ENCODE results near the gene CACNA1A. TPM values are rescaled to one million over a fixed set of nuclear protein-coding genes. Genes with fewer than 3 reads are reported as not detected.

Gene CACNA1A
- total RNA-seq, 1 experiment from 2014 or later = not detected

DNA sequence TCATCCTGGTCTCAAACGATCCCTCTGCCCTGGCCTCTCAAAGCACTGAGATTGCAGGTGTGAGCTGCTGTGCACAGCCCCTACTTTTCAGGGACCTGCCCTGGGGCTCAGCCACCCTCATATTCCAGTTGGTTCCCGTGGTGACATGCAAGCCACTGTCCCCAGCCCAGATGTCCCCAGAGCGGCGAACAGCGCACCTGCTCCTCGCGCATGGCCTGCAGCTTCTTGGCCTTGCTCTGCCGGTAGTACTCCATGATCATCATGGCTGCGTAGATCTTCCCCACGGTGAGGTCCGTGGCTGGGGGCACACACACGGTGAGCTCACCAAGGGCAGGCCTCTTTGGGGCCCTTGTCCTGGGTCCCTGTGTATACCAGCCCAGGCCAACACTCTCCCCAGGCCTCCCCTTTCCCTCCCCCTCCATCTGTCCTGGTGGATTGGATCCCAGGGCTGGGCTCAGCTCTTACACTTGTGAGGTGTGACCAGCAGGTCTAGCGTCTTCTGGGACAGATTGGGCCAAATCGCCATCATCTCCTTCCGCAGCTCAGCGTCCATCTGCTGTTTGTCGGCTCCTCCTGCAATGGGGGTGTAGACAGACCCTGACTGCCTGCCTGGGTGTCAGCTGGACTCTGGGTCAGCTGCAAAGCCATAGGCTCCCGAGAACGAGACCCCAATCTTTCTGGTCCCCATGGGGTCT, 292.1 kb downstream of the CACNA1A start:
- Mint-ChIP-seq H3K27me3 (ENCODE audit: insufficient read depth, unreplicated experiment) (no peaks in the 10 kb centered on the region), H3K36me3 (ENCODE audit: insufficient read depth, unreplicated experiment) (no peaks in the 10 kb centered on the region), H3K4me3 (ENCODE audit: unreplicated experiment) (no peak overlapping the region), H3K27ac (ENCODE audit: low read depth, unreplicated experiment) (no peak overlapping the region), H3K9me3 (ENCODE audit: unreplicated experiment) (no peaks in the 10 kb centered on the region), H3K4me1 (ENCODE audit: insufficient read depth, unreplicated experiment) (peaks cover 7% of the 10 kb centered on the region)
- ChIA-PET CTCF (interaction anchor here (0.7 to 1.3 kb wide), 2 partner anchors 19 to 210 kb away, joined by 5 read pairs; no protein-coding TSS in a partner anchor), POLR2A (no interaction called here)
- no TSS peak for BruUV-seq (replicated peaks)
- DNase-seq (ENCODE audit: unreplicated experiment) = no peak
- TF ChIP-seq, protein P1, sequence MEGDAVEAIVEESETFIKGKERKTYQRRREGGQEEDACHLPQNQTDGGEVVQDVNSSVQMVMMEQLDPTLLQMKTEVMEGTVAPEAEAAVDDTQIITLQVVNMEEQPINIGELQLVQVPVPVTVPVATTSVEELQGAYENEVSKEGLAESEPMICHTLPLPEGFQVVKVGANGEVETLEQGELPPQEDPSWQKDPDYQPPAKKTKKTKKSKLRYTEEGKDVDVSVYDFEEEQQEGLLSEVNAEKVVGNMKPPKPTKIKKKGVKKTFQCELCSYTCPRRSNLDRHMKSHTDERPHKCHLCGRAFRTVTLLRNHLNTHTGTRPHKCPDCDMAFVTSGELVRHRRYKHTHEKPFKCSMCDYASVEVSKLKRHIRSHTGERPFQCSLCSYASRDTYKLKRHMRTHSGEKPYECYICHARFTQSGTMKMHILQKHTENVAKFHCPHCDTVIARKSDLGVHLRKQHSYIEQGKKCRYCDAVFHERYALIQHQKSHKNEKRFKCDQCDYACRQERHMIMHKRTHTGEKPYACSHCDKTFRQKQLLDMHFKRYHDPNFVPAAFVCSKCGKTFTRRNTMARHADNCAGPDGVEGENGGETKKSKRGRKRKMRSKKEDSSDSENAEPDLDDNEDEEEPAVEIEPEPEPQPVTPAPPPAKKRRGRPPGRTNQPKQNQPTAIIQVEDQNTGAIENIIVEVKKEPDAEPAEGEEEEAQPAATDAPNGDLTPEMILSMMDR (IDR thresholded peaks at IDR 0.05; ENCODE audit: unreplicated experiment) = no peak
- intact Hi-C loops (cut with micrococcal nuclease) = no loop called here

GRCh38 chr19:13212759-13213330, 293.4 kb downstream of the CACNA1A start:
- Mint-ChIP-seq H3K9me3 (ENCODE audit: unreplicated experiment) (no peaks in the 10 kb centered on the region), H3K27me3 (ENCODE audit: insufficient read depth, unreplicated experiment) (no peaks in the 10 kb centered on the region), H3K4me3 (ENCODE audit: unreplicated experiment) (no peak overlapping the region), H3K36me3 (ENCODE audit: insufficient read depth, unreplicated experiment) (no peaks in the 10 kb centered on the region), H3K27ac (ENCODE audit: low read depth, unreplicated experiment) (no peak overlapping the region), H3K4me1 (ENCODE audit: insufficient read depth, unreplicated experiment) (peaks cover 7% of the 10 kb centered on the region)
- TF ChIP-seq, protein P1 (IDR thresholded peaks at IDR 0.05; ENCODE audit: unreplicated experiment) = peak; percentile 46
- BruUV-seq (replicated peaks) = no TSS peak
- CTCF ChIA-PET = interaction anchor here (0.6 to 0.9 kb wide), 5 partner anchors 23 to 923 kb away, joined by 3 to 4 read pairs (median 3); partner anchors contain the start of gene ASF1B
- intact Hi-C loops (cut with micrococcal nuclease) = no loop called here
- POLR2A ChIA-PET = no interaction called here
- peak; percentile 84 for DNase-seq (ENCODE audit: unreplicated experiment)

DNA sequence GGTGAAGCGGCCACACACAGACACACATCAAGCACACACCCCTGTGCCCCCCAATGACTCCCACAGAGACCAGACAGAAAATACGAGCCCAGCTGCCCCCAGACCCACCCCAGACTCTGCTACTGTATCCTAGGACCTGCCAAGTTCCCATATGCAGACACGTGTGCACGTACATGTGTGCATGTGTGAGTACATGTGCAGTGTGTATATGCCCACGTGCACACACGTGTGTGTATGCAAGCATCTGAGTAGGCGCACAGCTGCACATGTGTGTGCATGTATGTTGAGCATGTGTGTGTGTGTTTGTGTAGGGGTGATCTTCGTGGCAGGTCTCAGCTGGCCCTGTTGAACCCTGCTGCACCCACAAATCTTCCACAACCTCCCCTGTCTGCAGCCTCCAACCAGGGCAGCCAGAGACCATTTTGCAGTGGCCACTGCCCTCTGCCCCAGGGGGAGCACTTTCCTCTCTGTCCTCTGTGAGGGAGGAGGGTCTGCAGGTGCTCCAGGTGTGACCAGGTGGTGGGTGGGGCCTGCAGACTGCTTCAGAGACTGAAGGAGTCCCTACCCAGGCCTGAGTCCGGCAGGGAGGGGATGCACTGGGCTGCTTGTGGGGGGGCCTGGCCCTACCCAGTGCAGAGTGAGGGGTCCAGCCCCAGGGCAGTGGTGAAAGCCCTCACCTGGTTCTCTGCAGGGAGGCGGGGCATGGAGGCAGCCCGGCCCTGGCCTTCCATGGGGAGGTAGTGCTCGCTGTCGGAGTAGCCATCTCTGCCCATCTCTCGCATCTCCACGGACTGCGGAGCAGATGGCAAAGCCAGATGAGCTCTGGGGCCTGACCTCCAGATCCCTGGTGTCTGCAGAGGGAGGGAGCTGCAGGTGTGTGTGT, 294.6 kb downstream of the CACNA1A start:
- CTCF ChIA-PET = interaction anchor here (0.5 to 1.0 kb wide), 2 partner anchors 246 to 360 kb away, joined by 3 to 4 read pairs; no protein-coding TSS in a partner anchor
- no TSS peak for BruUV-seq (replicated peaks)
- no peak overlapping the region for H3K4me3 Mint-ChIP-seq (ENCODE audit: unreplicated experiment)
- no peaks in the 10 kb centered on the region for H3K9me3 Mint-ChIP-seq (ENCODE audit: unreplicated experiment)
- intact Hi-C loops (cut with micrococcal nuclease) = no loop called here
- peaks cover 7% of the 10 kb centered on the region for H3K4me1 Mint-ChIP-seq (ENCODE audit: insufficient read depth, unreplicated experiment)
- DNase-seq (ENCODE audit: unreplicated experiment) = no peak
- POLR2A ChIA-PET = no interaction called here
- H3K36me3 Mint-ChIP-seq (ENCODE audit: insufficient read depth, unreplicated experiment) = no peaks in the 10 kb centered on the region
- H3K27ac Mint-ChIP-seq (ENCODE audit: low read depth, unreplicated experiment) = no peak overlapping the region
- no peaks in the 10 kb centered on the region for H3K27me3 Mint-ChIP-seq (ENCODE audit: insufficient read depth, unreplicated experiment)
- TF ChIP-seq, protein P1 (IDR thresholded peaks at IDR 0.05; ENCODE audit: unreplicated experiment) = no peak

DNA sequence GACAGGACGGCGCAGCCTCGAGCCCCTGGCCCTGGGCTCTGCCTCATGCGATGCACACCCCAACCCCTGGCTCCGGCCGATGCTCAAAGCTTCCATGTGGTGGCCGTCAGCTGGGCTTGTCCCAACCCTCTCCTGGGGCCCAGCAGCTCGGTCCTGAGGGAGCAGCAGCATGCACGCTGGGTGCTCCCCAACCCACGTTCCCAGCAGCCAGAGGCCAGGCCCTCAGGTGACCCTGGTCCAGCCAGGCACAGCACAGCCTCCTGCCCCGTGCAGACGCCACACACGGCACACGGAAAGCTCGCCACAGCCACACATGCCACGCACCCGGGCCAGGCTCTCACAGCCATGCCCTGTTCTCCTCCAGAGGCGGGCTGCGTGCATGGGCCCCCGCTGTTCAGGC, 295.3 kb downstream of the CACNA1A start:
- ChIA-PET CTCF (interaction anchor here (1.0 kb wide), 1 partner anchor 245 kb away, joined by 3 read pairs; no protein-coding TSS in a partner anchor), POLR2A (no interaction called here)
- Mint-ChIP-seq H3K36me3 (ENCODE audit: insufficient read depth, unreplicated experiment) (no peaks in the 10 kb centered on the region), H3K9me3 (ENCODE audit: unreplicated experiment) (no peaks in the 10 kb centered on the region), H3K4me3 (ENCODE audit: unreplicated experiment) (no peak overlapping the region), H3K27ac (ENCODE audit: low read depth, unreplicated experiment) (no peak overlapping the region), H3K4me1 (ENCODE audit: insufficient read depth, unreplicated experiment) (peaks cover 4% of the 10 kb centered on the region), H3K27me3 (ENCODE audit: insufficient read depth, unreplicated experiment) (no peaks in the 10 kb centered on the region)
- no TSS peak for BruUV-seq (replicated peaks)
- intact Hi-C loops (cut with micrococcal nuclease) = no loop called here
- TF ChIP-seq, protein P1 (IDR thresholded peaks at IDR 0.05; ENCODE audit: unreplicated experiment) = no peak
- no peak for DNase-seq (ENCODE audit: unreplicated experiment)

Measured in MCF 10A (cell line).